GM06990 (cell line): ENCODE data around the gene GSPT1.
A peak's percentile ranks its signal among the peaks of the same experiment; 100 is the strongest.

Experiments used
- DNase-seq: peaks from one replicate; pipeline ENCODE4 v3.0.0-alpha.2; 2011; ENCODE audit not compliant: insufficient read length; ENCODE audit errors: extremely low read depth
- H3K27me3 ChIP-seq: replicated peaks from 2 replicates; pipeline ENCODE4 v1.6.0; 2011; ENCODE audit warnings: low read length; ENCODE audit not compliant: control insufficient read depth, insufficient read depth
- H3K36me3 ChIP-seq: 2 replicates; pipeline ENCODE4 v1.5.1; 2011; ENCODE audit warnings: low read length; ENCODE audit not compliant: control insufficient read depth, insufficient read depth
- H3K4me3 ChIP-seq: replicated peaks from 2 replicates; pipeline ENCODE4 v1.5.1; 2011; ENCODE audit warnings: low read depth, mild to moderate bottlenecking, control low read depth, low read length
- CTCF ChIP-seq: IDR thresholded peaks from 2 replicates; pipeline ENCODE4 v1.5.1; 2011; ENCODE audit warnings: low read length, control low read depth, mild to moderate bottlenecking, inconsistent platforms; ENCODE audit not compliant: insufficient read depth, poor library complexity, severe bottlenecking

GSPT1 gene

GRCh38 chr16:11869353-11870228 lies 46.2 kb downstream of the GSPT1 start:
- Histone ChIP-seq H3K36me3 (peaks cover 2% of the 10 kb centered on the region), H3K27me3 (no peaks in the 10 kb centered on the region), H3K4me3 (no peak overlapping the region)
- TF ChIP-seq CTCF = no peak
- DNase-seq = no peak

- Histone ChIP-seq H3K27me3 (no peaks in the 10 kb centered on the region), H3K4me3 (no peak overlapping the region), H3K36me3 (peaks cover 1% of the 10 kb centered on the region)
- no peak for DNase-seq
- TF ChIP-seq CTCF = no peak
These were observed 47.3 kb downstream of the GSPT1 start for GRCh38 chr16:11868412-11868980.

- Histone ChIP-seq H3K4me3 (no peak overlapping the region), H3K27me3 (no peaks in the 10 kb centered on the region), H3K36me3 (no peaks in the 10 kb centered on the region; the same call in 1 of the 2 replicates)
- no peak for DNase-seq
- TF ChIP-seq CTCF = no peak
These were observed 53.3 kb downstream of the GSPT1 start for GRCh38 chr16:11862489-11862888.

GRCh38 chr16:11857161-11857560 lies 58.6 kb downstream of the GSPT1 start:
- Histone ChIP-seq H3K36me3 (no peaks in the 10 kb centered on the region; the same call in 1 of the 2 replicates), H3K4me3 (no peak overlapping the region), H3K27me3 (no peaks in the 10 kb centered on the region)
- DNase-seq = no peak
- TF ChIP-seq CTCF = no peak

- H3K36me3 ChIP-seq = peaks cover 9% of the 10 kb centered on the region
- no peak for DNase-seq
- no peaks in the 10 kb centered on the region for H3K27me3 ChIP-seq
- peak overlapping the region; percentile 76 for H3K4me3 ChIP-seq
- TF ChIP-seq CTCF = no peak
These were observed 63.5 kb downstream of the GSPT1 start for GRCh38 chr16:11852092-11852809.
